Thymus (tissue), 11 donors: ENCODE data around the gene STX2. TPM values are rescaled to one million over a fixed set of nuclear protein-coding genes. Genes with fewer than 3 reads are reported as not detected.
"Not testable (repeated sequence)": the region's sequence is repeated elsewhere in the genome, so short reads cannot be mapped to it uniquely, and the experiment has no call there.

Experiments
- DNase-seq, 9 donors: peaks; one replicate each; pipeline ENCODE4 v3.0.0-alpha.2; 2013; ENCODE audit warnings: low spot score in 9 of 9, low read depth in 6 of 9, missing footprints in 1 of 9
- H3K27ac ChIP-seq, 2 donors: one replicate each; pipeline ENCODE4 v1.5.1; 2013; ENCODE audit warnings: control low read depth in 1 of 2, low read depth in 1 of 2, low read length in 1 of 2, mild to moderate bottlenecking in 1 of 2, moderate library complexity in 1 of 2
- H3K27me3 ChIP-seq, 2 donors: one replicate each; pipeline ENCODE4 v1.5.1; 2013; ENCODE audit warnings: low read length in 1 of 2; ENCODE audit not compliant: control insufficient read depth in 2 of 2, insufficient read depth in 1 of 2
- H3K36me3 ChIP-seq, 2 donors: one replicate each; pipeline ENCODE4 v1.5.1; 2013; ENCODE audit warnings: low read length in 1 of 2, mild to moderate bottlenecking in 1 of 2, moderate library complexity in 1 of 2; ENCODE audit not compliant: control insufficient read depth in 2 of 2, insufficient read depth in 2 of 2
- H3K4me1 ChIP-seq, 2 donors: one replicate each; pipeline ENCODE4 v1.5.1; 2013; ENCODE audit warnings: low read length in 2 of 2; ENCODE audit not compliant: control insufficient read depth in 2 of 2, insufficient read depth in 2 of 2
- H3K4me3 ChIP-seq, 2 donors: one replicate each; pipeline ENCODE4 v1.5.1; 2013; ENCODE audit warnings: low read length in 2 of 2, control low read depth in 1 of 2, mild to moderate bottlenecking in 1 of 2
- H3K9me3 ChIP-seq, 2 donors: one replicate each; pipeline ENCODE4 v1.5.1; 2013; ENCODE audit warnings: low read length in 1 of 2, mild to moderate bottlenecking in 1 of 2; ENCODE audit not compliant: control insufficient read depth in 2 of 2, insufficient read depth in 1 of 2
- WGBS: extraction: QIAGEN DNeasy Blood & Tissue Kit; methylation state at CpG from one replicate; pipeline ENCODE4 v1.1.7; 2013; 5-methylcytosine and 5-hydroxymethylcytosine counted together
- polyA plus RNA-seq: library from polyadenylated mRNA; stranded (reverse); fragments of 200-250 nt; gene quantifications from one replicate; pipeline ENCODE4 v1.2.3, GENCODE V29; 2013
- total RNA-seq: library from RNA; stranded (reverse); fragments of 120-200 nt; gene quantifications from one replicate; pipeline ENCODE4 v1.2.4, GENCODE V29; 2013
- donor health status: healthy.

STX2 gene
- total and polyA plus RNA-seq, 2 donors = 8.8 to 18.3 TPM

DNA sequence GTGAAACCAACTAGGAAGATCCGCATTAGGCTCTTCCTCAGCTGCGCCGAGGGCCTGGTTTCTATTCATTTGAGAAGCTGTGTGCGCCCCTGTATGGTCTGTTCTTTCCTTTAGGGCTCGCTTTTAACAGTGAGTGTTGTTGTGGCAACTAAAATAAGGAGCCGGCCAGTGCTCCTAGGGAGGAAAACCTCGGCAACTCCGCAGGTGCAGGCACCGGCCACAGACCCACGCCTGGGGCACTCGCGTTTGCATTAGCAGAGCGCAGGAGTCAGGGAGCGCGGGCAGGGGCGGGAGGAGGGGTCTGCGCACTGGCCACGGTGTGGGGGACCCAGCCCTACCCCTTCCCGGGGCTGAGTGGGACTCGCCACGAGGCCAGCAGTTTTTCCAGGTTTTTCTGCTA, 50.5 kb downstream of the STX2 start:
- Histone ChIP-seq H3K4me1 (no peaks in the 10 kb centered on the region), H3K27ac (no peak overlapping the region), H3K9me3 (peaks cover 0 to 3% of the 10 kb centered on the region in 2 donors), H3K27me3 (no peaks in the 10 kb centered on the region), H3K4me3 (no peak overlapping the region), H3K36me3 (peaks cover 5 to 9% of the 10 kb centered on the region in 2 donors)
- DNase-seq = no peak
- WGBS = 93% methylated on average over 21 of the region's 21 CpGs

- Histone ChIP-seq H3K27me3 (no peaks in the 10 kb centered on the region), H3K9me3 (peaks cover 0 to 3% of the 10 kb centered on the region in 2 donors), H3K27ac (no peak overlapping the region), H3K36me3 (peaks cover 3 to 5% of the 10 kb centered on the region in 2 donors), H3K4me3 (no peak overlapping the region), H3K4me1 (no peaks in the 10 kb centered on the region)
- no peak for DNase-seq
- WGBS = 95% methylated on average over 35 of the region's 35 CpGs
Measured at GRCh38 chr12:130787445-130788410, 51.3 kb downstream of the STX2 start.

DNA sequence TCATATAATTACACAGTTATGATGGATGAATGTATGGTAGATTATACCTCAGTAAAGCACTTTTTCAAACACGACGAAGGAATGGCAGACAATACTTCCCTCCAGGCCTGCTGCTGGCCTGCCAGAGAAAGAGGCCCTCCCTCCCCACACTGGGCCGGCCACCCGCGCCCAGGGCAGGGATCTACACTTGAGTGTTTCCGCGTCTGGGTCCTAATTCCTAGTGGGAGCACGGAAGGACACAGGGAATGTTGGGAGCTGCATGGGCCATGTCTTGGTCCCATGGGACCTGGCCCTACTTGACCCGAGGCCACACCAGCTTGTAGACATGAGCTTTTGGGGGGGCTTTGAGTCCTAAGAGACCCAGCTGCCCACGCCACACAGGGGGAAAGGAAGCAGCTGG, 52.0 kb downstream of the STX2 start:
- H3K27me3 ChIP-seq = no peaks in the 10 kb centered on the region
- no peak for DNase-seq
- 96% methylated on average over 10 of the region's 10 CpGs for WGBS
- H3K4me1 ChIP-seq = no peaks in the 10 kb centered on the region
- peaks cover 3 to 5% of the 10 kb centered on the region in 2 donors for H3K36me3 ChIP-seq
- no peak overlapping the region for H3K4me3 ChIP-seq
- peaks cover 0 to 3% of the 10 kb centered on the region in 2 donors for H3K9me3 ChIP-seq
- H3K27ac ChIP-seq = no peak overlapping the region

GRCh38 chr12:130783110-130783715, 55.8 kb downstream of the STX2 start:
- 86% methylated on average over 18 of the region's 18 CpGs for WGBS
- no peak for DNase-seq
- Histone ChIP-seq H3K27ac (no peak overlapping the region), H3K9me3 (peaks cover 0 to 3% of the 10 kb centered on the region in 2 donors), H3K4me1 (no peaks in the 10 kb centered on the region), H3K27me3 (no peaks in the 10 kb centered on the region), H3K36me3 (no peaks in the 10 kb centered on the region), H3K4me3 (no peak overlapping the region)

- 95% methylated on average over 13 of the region's 13 CpGs for WGBS
- H3K27ac ChIP-seq, H3K27me3 ChIP-seq, DNase-seq, H3K36me3 ChIP-seq, H3K4me1 ChIP-seq, H3K9me3 ChIP-seq, H3K4me3 ChIP-seq: not testable (repeated sequence)
Measured at GRCh38 chr12:130782245-130782644, 56.8 kb downstream of the STX2 start.

GRCh38 chr12:130780880-130781575, 58.0 kb downstream of the STX2 start:
- H3K4me3 ChIP-seq = no peak overlapping the region
- WGBS = 97% methylated on average over 28 of the region's 28 CpGs
- H3K4me1 ChIP-seq = peaks cover 0 to 3% of the 10 kb centered on the region in 2 donors
- no peak for DNase-seq
- H3K27me3 ChIP-seq = peaks cover 11 to 20% of the 10 kb centered on the region in 2 donors
- H3K27ac ChIP-seq = no peak overlapping the region
- H3K36me3 ChIP-seq = no peaks in the 10 kb centered on the region
- peaks cover 0 to 4% of the 10 kb centered on the region in 2 donors for H3K9me3 ChIP-seq

GRCh38 chr12:130780325-130780724, 58.7 kb downstream of the STX2 start:
- Histone ChIP-seq H3K27ac (no peak overlapping the region), H3K9me3 (peaks cover 0 to 8% of the 10 kb centered on the region in 2 donors), H3K4me1 (peaks cover 0 to 5% of the 10 kb centered on the region in 2 donors), H3K36me3 (no peaks in the 10 kb centered on the region), H3K4me3 (no peak overlapping the region), H3K27me3 (peaks cover 16 to 27% of the 10 kb centered on the region in 2 donors)
- no peak for DNase-seq
- whole genome bisulfite sequencing = 95% methylated on average over 10 of the region's 10 CpGs

DNA sequence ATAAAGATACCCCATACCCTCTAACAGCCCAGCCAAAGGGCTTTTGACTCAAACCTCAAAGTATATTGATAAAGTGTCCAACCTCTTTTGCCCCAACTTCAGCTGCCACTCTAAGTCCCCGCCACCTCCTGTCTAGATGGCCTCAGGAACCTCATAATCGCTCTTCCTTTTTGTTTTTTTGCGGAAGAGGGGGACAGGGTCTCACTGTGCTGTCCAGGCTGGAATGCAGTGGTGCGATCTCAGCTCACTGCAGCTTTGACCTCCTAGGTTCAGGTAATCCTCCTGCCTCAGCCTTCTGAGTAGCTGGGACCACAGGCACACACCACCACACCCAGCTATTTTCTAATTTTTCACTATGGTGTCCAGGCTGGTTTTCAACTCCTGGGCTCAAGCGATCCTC, 60.3 kb downstream of the STX2 start:
- no peak overlapping the region for H3K27ac ChIP-seq
- H3K4me1 ChIP-seq = peaks cover 0 to 5% of the 10 kb centered on the region in 2 donors
- 77% methylated on average over 5 of the region's 5 CpGs for WGBS
- H3K4me3 ChIP-seq = no peak overlapping the region
- H3K27me3 ChIP-seq = peaks cover 20 to 41% of the 10 kb centered on the region in 2 donors
- DNase-seq = no peak
- peaks cover 0 to 5% of the 10 kb centered on the region in 2 donors for H3K9me3 ChIP-seq
- H3K36me3 ChIP-seq = no peaks in the 10 kb centered on the region
